Mesendoderm (in vitro differentiated cells): ENCODE measurements around the gene LCOR.

Experiments
- DNase-seq: peaks from one replicate; pipeline ENCODE4 v3.0.0; 2013
- H2AK5ac ChIP-seq: 2 replicates; pipeline ENCODE4 v1.6.1; 2013; ENCODE audit warnings: low read length, inconsistent platforms
- H2BK120ac ChIP-seq: 2 replicates; pipeline ENCODE4 v1.6.1; 2013; ENCODE audit warnings: low read depth, mild to moderate bottlenecking, low read length, moderate library complexity, mixed read lengths
- H2BK15ac ChIP-seq: replicated peaks from 2 replicates; pipeline ENCODE4 v1.6.1; 2013; ENCODE audit warnings: low read depth, mild to moderate bottlenecking, moderate library complexity
- H2BK5ac ChIP-seq: 2 replicates; pipeline ENCODE4 v1.6.1; 2013; ENCODE audit warnings: low read length, inconsistent platforms
- H3K18ac ChIP-seq: 2 replicates; pipeline ENCODE4 v1.6.1; 2013; ENCODE audit warnings: mild to moderate bottlenecking, low read length, mixed read lengths
- H3K23ac ChIP-seq: one replicate; pipeline ENCODE4 v1.6.1; 2013; ENCODE audit warnings: low read length
- H3K27ac ChIP-seq: 2 replicates; pipeline ENCODE4 v1.5.1; 2013; ENCODE audit warnings: low read depth, mild to moderate bottlenecking, inconsistent platforms, low read length, moderate library complexity
- H3K27me3 ChIP-seq: 2 replicates; pipeline ENCODE4 v1.6.1; 2013; ENCODE audit warnings: low read length, control low read depth, mild to moderate bottlenecking, inconsistent platforms; ENCODE audit not compliant: insufficient read depth, poor library complexity
- H3K36me3 ChIP-seq: 2 replicates; pipeline ENCODE4 v1.6.1; 2013; ENCODE audit warnings: low read length, inconsistent platforms; ENCODE audit not compliant: control insufficient read depth, insufficient read depth
- H3K4ac ChIP-seq: one replicate; pipeline ENCODE4 v1.6.1; 2013; ENCODE audit warnings: low read depth, mild to moderate bottlenecking, low read length, moderate library complexity
- H3K4me1 ChIP-seq: 2 replicates; pipeline ENCODE4 v1.6.1; 2013; ENCODE audit warnings: low read depth, low read length, inconsistent platforms; ENCODE audit not compliant: control insufficient read depth
- H3K4me2 ChIP-seq: 2 replicates; pipeline ENCODE4 v1.6.1; 2013; ENCODE audit warnings: low read length
- H3K4me3 ChIP-seq: 2 replicates; pipeline ENCODE4 v1.5.1; 2013; ENCODE audit warnings: mild to moderate bottlenecking, low read length
- H3K56ac ChIP-seq: one replicate; pipeline ENCODE4 v1.6.1; 2013; ENCODE audit warnings: low read length
- H3K79me1 ChIP-seq: 2 replicates; pipeline ENCODE4 v1.6.1; 2013; ENCODE audit warnings: low read length, inconsistent platforms
- H3K79me2 ChIP-seq: 2 replicates; pipeline ENCODE4 v1.6.1; 2013; ENCODE audit warnings: mild to moderate bottlenecking, low read length; ENCODE audit not compliant: control insufficient read depth, insufficient read depth
- H3K9ac ChIP-seq: 2 replicates; pipeline ENCODE4 v1.6.1; 2013; ENCODE audit warnings: low read length, inconsistent platforms
- H4K5ac ChIP-seq: one replicate; pipeline ENCODE4 v1.6.1; 2013; ENCODE audit warnings: low read length
- H4K8ac ChIP-seq: one replicate; pipeline ENCODE4 v1.6.1; 2013; ENCODE audit warnings: low read depth, mild to moderate bottlenecking, control low read depth, low read length, moderate library complexity
- WGBS: extraction: QIAGEN DNeasy Blood & Tissue Kit; methylation state at CpG from one replicate; pipeline ENCODE4 v1.1.7; 2013; ENCODE audit warnings: low lambda C conversion rate, missing lambda C conversion rate; ENCODE audit not compliant: insufficient coverage; ENCODE audit errors: extremely low coverage; 5-methylcytosine and 5-hydroxymethylcytosine counted together

Gene LCOR

DNA sequence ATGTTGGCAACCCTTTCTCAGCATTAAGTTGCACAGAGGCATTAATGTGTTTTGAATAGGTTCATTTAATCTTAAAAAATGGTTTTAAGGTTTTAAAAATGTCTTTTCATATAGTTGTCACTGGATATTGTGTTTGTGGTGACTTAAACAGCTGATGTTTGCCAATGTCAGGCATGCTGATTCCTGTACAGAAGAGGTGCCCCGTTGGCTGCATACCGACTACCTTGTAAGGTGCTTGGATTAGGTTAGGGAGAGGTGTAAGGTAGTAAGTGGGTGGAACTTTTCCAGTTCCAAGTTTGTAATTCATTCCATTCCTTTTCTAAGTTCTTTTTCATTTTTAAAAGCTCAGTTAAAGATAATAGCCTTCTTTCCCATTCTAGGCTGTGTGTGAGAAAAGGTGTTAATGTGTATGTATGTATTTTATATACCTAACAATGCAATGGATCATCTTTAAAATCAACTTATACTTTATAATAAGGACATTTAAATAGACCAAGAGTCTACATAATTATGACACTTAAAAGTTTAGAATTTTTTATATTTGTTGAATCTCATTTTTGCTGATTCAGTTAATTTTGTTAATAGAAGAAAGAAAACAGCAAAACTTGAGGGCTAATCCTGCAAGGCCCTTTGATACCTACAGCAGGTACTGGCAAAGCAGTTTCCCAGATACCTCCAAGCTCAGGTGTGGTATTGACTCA, 155.2 kb downstream of the LCOR start:
- Histone ChIP-seq H3K36me3 (no peaks in the 10 kb centered on the region), H3K18ac (no peak overlapping the region), H2BK5ac (no peak overlapping the region), H3K56ac (no peak overlapping the region), H2BK15ac (no peak overlapping the region), H3K4me2 (no peak overlapping the region), H3K4ac (no peak overlapping the region), H3K23ac (no peak overlapping the region), H2BK120ac (no peak overlapping the region), H3K27ac (no peak overlapping the region), H3K4me1 (no peaks in the 10 kb centered on the region), H4K5ac (no peak overlapping the region), H4K8ac (no peak overlapping the region), H3K79me1 (no peaks in the 10 kb centered on the region), H3K9ac (no peak overlapping the region), H3K4me3 (no peak overlapping the region), H2AK5ac (no peak overlapping the region), H3K27me3 (no peaks in the 10 kb centered on the region), H3K79me2 (no peaks in the 10 kb centered on the region)
- no CpG with 5 or more reads among the region's 2 CpGs for WGBS
- DNase-seq, result no peak

DNA sequence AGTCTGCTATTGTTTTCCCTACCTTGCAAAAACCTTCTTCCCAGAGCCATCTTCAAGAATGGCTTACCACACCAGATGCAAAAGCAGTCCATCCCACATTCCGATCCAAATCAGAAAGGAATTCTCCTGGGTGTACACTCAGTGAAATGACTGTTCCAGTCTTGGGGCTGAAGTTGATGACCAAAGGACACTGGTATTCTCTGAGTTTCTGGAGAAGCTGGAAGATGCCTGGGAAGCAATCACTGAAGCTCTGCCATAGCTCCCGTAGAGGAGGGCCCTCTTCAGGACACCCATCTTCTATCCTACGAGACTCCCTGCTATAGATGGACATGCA, 155.7 kb downstream of the LCOR start:
- H3K36me3 ChIP-seq, result no peaks in the 10 kb centered on the region
- no peak overlapping the region for H4K8ac ChIP-seq

DNA sequence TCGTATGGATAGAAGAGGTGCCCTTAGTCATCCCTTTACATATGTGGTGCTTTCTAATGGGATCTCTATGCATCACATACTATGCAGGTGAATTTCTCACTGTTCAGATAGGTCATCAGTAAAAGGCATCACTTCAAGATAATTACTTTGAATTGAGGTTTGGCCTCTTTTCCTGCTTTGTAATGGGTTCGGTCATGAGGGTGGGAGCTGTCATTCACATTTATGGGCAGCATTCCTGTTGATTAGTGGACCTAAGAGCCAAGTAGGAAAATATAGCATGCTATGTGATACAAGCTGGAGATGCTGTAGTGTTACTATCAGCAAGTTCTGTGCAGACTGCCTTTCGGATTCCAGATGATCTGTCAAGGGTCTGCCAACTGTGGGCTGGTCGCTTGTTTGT, 156.3 kb downstream of the LCOR start:
- Histone ChIP-seq H4K5ac (no peak overlapping the region), H2BK120ac (no peak overlapping the region), H3K18ac (no peak overlapping the region), H3K56ac (no peak overlapping the region), H3K27me3 (no peaks in the 10 kb centered on the region), H3K23ac (no peak overlapping the region), H2BK5ac (no peak overlapping the region), H2BK15ac (no peak overlapping the region), H3K36me3 (no peaks in the 10 kb centered on the region), H3K27ac (no peak overlapping the region), H3K79me1 (no peaks in the 10 kb centered on the region), H4K8ac (no peak overlapping the region), H3K4me3 (no peak overlapping the region), H3K4me1 (no peaks in the 10 kb centered on the region), H3K4me2 (no peak overlapping the region), H3K9ac (no peak overlapping the region), H2AK5ac (no peak overlapping the region), H3K4ac (no peak overlapping the region), H3K79me2 (no peaks in the 10 kb centered on the region)
- DNase-seq, result no peak
- WGBS, result no CpG with 5 or more reads among the region's 4 CpGs

More for the DNA sequence above, 155.7 kb downstream of the LCOR start:
- H2BK5ac ChIP-seq, result no peak overlapping the region
- no peak overlapping the region for H3K4me3 ChIP-seq
- H3K4me1 ChIP-seq, result no peaks in the 10 kb centered on the region
- no peak overlapping the region for H2AK5ac ChIP-seq
- H3K23ac ChIP-seq, result no peak overlapping the region
- H3K9ac ChIP-seq, result no peak overlapping the region
- no CpG with 5 or more reads among the region's 3 CpGs for WGBS
- no peak overlapping the region for H3K4ac ChIP-seq
- no peaks in the 10 kb centered on the region for H3K79me2 ChIP-seq
- no peak overlapping the region for H2BK120ac ChIP-seq
- H3K18ac ChIP-seq, result no peak overlapping the region
- DNase-seq, result no peak
- no peak overlapping the region for H4K5ac ChIP-seq
- no peaks in the 10 kb centered on the region for H3K79me1 ChIP-seq
- H3K27me3 ChIP-seq, result no peaks in the 10 kb centered on the region
- H3K4me2 ChIP-seq, result no peak overlapping the region
- no peak overlapping the region for H2BK15ac ChIP-seq
- no peak overlapping the region for H3K27ac ChIP-seq
- no peak overlapping the region for H3K56ac ChIP-seq

DNA sequence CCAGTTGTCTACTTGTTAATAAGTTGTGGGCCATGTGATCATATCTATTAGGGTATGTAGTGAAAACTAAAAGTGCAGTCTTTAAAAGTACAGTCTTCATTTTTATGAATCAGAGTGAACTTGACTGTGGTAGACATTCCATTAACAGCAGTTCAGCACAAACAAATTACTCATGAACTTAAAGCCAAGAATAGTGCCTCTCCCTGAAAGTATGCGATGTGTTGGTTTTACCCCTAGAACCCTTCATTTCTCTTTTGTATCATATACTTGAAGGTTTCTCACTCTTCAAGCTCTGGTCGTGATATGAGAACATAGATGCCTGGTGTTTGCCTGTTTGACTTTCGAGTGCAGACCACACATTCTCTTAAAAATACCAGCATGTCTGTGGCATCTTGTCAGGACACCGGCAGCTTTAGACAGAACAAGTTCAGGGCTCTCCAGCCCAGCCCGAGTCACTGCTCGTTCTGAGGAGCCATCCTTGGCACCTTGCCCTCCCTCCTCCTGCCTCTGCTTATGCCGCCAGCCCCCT, 159.3 kb downstream of the LCOR start:
- Histone ChIP-seq H2BK15ac (no peak overlapping the region), H2AK5ac (no peak overlapping the region), H3K79me1 (no peaks in the 10 kb centered on the region), H3K36me3 (no peaks in the 10 kb centered on the region), H3K4me2 (no peak overlapping the region), H3K4me1 (no peaks in the 10 kb centered on the region), H2BK120ac (no peak overlapping the region), H3K79me2 (no peaks in the 10 kb centered on the region), H3K23ac (no peak overlapping the region), H3K4ac (no peak overlapping the region), H3K18ac (no peak overlapping the region), H4K5ac (no peak overlapping the region), H3K56ac (no peak overlapping the region), H3K9ac (no peak overlapping the region), H3K27ac (no peak overlapping the region), H2BK5ac (no peak overlapping the region), H4K8ac (no peak overlapping the region), H3K27me3 (no peaks in the 10 kb centered on the region), H3K4me3 (no peak overlapping the region)
- no peak for DNase-seq
- WGBS, result no CpG with 5 or more reads among the region's 7 CpGs

DNA sequence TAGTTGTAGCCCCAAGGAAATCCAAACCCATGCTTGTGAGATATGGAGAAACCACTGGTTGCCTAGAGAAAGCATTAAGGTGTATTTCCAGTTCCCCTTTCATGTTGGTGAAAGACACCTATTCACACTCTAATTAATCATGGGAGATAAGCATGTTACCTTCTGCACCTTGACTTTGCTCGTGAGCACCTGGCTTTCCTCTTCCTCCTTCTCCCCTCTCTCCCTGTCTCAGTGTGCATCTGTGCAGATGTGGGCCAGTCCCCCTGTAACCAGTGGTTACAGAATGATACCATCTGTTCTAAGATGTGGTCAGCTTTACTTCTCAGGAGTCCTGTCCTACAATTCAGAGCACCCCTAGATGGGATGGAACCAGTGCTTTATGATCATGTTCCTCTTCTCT, 160.6 kb downstream of the LCOR start:
- Histone ChIP-seq H3K18ac (no peak overlapping the region), H3K79me1 (no peaks in the 10 kb centered on the region), H2AK5ac (no peak overlapping the region), H3K23ac (no peak overlapping the region), H3K4me1 (no peaks in the 10 kb centered on the region), H2BK120ac (no peak overlapping the region), H3K27ac (no peak overlapping the region), H2BK15ac (no peak overlapping the region), H3K4ac (no peak overlapping the region), H4K8ac (no peak overlapping the region), H3K27me3 (no peaks in the 10 kb centered on the region), H3K4me3 (no peak overlapping the region), H3K79me2 (no peaks in the 10 kb centered on the region), H2BK5ac (no peak overlapping the region), H3K56ac (no peak overlapping the region), H4K5ac (no peak overlapping the region), H3K9ac (no peak overlapping the region), H3K36me3 (no peaks in the 10 kb centered on the region), H3K4me2 (no peak overlapping the region)
- no peak for DNase-seq
- no CpG with 5 or more reads among the region's 1 CpG for WGBS

DNA sequence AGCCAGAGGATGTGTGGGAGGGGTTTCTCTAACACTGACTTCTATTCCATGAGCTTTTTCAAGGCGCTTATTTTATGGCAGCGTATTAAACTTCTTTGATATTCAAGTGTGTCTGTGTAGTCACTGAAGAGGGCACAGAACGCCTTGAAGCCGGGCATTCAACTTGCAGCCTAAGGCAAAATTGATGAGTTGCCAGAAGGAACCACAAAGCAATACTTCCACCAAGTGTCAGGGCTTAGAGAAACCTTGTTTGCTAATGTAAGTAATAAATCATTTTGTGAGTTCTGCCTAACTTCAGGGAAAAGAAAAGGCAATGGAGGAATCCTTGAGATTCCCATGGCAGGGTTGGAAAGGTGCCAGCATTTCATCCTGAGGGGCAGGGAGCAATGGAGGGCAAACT, 163.8 kb downstream of the LCOR start:
- H3K27ac ChIP-seq, result no peak overlapping the region
- no peak overlapping the region for H3K18ac ChIP-seq
- no peak overlapping the region for H4K5ac ChIP-seq
- no peak overlapping the region for H2BK120ac ChIP-seq
- no peaks in the 10 kb centered on the region for H3K27me3 ChIP-seq
- no peak overlapping the region for H2AK5ac ChIP-seq
- no peaks in the 10 kb centered on the region for H3K79me2 ChIP-seq
- H3K4me1 ChIP-seq, result no peaks in the 10 kb centered on the region
- no CpG with 5 or more reads among the region's 4 CpGs for WGBS
- no peak overlapping the region for H3K4ac ChIP-seq
- no peak overlapping the region for H3K4me3 ChIP-seq
- H3K79me1 ChIP-seq, result no peaks in the 10 kb centered on the region
- no peak overlapping the region for H3K23ac ChIP-seq
- DNase-seq, result no peak
- no peak overlapping the region for H2BK5ac ChIP-seq
- no peak overlapping the region for H3K9ac ChIP-seq
- H2BK15ac ChIP-seq, result no peak overlapping the region
- H3K36me3 ChIP-seq, result no peaks in the 10 kb centered on the region
- H3K4me2 ChIP-seq, result no peak overlapping the region
- H4K8ac ChIP-seq, result no peak overlapping the region
- no peak overlapping the region for H3K56ac ChIP-seq
